CD4-positive, alpha-beta memory T cell (primary cell): ENCODE data around the gene DOP1A. TPM values are rescaled to one million over a fixed set of nuclear protein-coding genes. Genes with fewer than 3 reads are reported as not detected.

Experiments used
- CTCF ChIA-PET: fragments of 350-600 bp; sonication (Branson Sonifier 250); formaldehyde crosslinking; loops from one replicate; lab custom pipeline; 2021; ENCODE audit warnings: inconsistent platforms; ENCODE audit not compliant: partially characterized antibody; lab: Charles Lee
- POLR2A ChIA-PET: fragments of 350-600 bp; sonication (Branson Sonifier 250); formaldehyde crosslinking; loops from one replicate; lab custom pipeline; 2021; ENCODE audit not compliant: partially characterized antibody; lab: Charles Lee
- DNase-seq, 5 donors: peaks; one replicate each; pipeline versions ENCODE4 v3.0.0 to v3.0.0-alpha.2; 2020 to 2022; ENCODE audit warnings: mixed read lengths in 1 of 5
- H3K27ac ChIP-seq: one replicate; pipeline ENCODE4 v1.7.0; 2013; ENCODE audit warnings: low read depth, low read length
- H3K27me3 ChIP-seq: 2 replicates; pipeline ENCODE4 v1.7.0; 2013; ENCODE audit warnings: mild to moderate bottlenecking, low read length, moderate library complexity; ENCODE audit not compliant: insufficient read depth
- H3K36me3 ChIP-seq: 2 replicates; pipeline ENCODE4 v1.7.0; 2013; ENCODE audit warnings: mild to moderate bottlenecking, low read length, moderate library complexity; ENCODE audit not compliant: insufficient read depth
- H3K4me1 ChIP-seq: 2 replicates; pipeline ENCODE4 v1.7.0; 2013; ENCODE audit warnings: mild to moderate bottlenecking, low read length, moderate library complexity; ENCODE audit not compliant: insufficient read depth
- H3K4me3 ChIP-seq, 2 donors: one replicate each; pipeline ENCODE4 v1.7.0; 2013; ENCODE audit warnings: low read length in 2 of 2, mild to moderate bottlenecking in 1 of 2
- H3K9me3 ChIP-seq, 2 donors: one replicate each; pipeline ENCODE4 v1.7.0; 2013; ENCODE audit warnings: low read length in 2 of 2, control low read depth in 1 of 2; ENCODE audit not compliant: control insufficient read depth in 1 of 2
- H3K27ac Mint-ChIP-seq, 7 donors: one replicate each; pipeline ENCODE4 v1.8.0; 2020 to 2021; ENCODE audit warnings: mixed read lengths in 7 of 7, mild to moderate bottlenecking in 6 of 7, inconsistent platforms in 3 of 7, moderate library complexity in 3 of 7
- H3K27me3 Mint-ChIP-seq, 2 donors: one replicate each; pipeline ENCODE4 v1.8.0; 2020 to 2021; ENCODE audit warnings: mixed read lengths in 2 of 2
- H3K36me3 Mint-ChIP-seq, 2 donors: one replicate each; pipeline ENCODE4 v1.8.0; 2020 to 2021; ENCODE audit warnings: mixed read lengths in 2 of 2, inconsistent platforms in 1 of 2, mild to moderate bottlenecking in 1 of 2
- H3K4me1 Mint-ChIP-seq, 4 donors: one replicate each; pipeline ENCODE4 v1.8.0; 2020 to 2021; ENCODE audit warnings: mixed read lengths in 4 of 4, mild to moderate bottlenecking in 1 of 4
- H3K4me3 Mint-ChIP-seq, 8 donors: one replicate each; pipeline ENCODE4 v1.8.0; 2020 to 2021; ENCODE audit warnings: mixed read lengths in 8 of 8, mild to moderate bottlenecking in 7 of 8, moderate library complexity in 6 of 8, inconsistent platforms in 3 of 8
- H3K9me3 Mint-ChIP-seq, 8 donors: one replicate each; pipeline ENCODE4 v1.8.0; 2020 to 2021; ENCODE audit warnings: mixed read lengths in 8 of 8, mild to moderate bottlenecking in 5 of 8, inconsistent platforms in 3 of 8, moderate library complexity in 1 of 8
- intact Hi-C: fragments of 100-400 bp; cut with micrococcal nuclease; formaldehyde crosslinking; loops from one replicate; pipeline ENCODE4 v1.15.1; 2023
- polyA plus RNA-seq, 2 donors: library from polyadenylated mRNA; unstranded; fragments of 300-500 nt; fragmentation: Illumina TruSeq; gene quantifications; one replicate each; pipeline ENCODE4 v1.2.3, GENCODE V29; 2021
- total RNA-seq, 2 experiments: library from RNA; stranded (reverse); gene quantifications; one replicate each; pipeline ENCODE4 v1.2.3, GENCODE V29; 2021

DOP1A gene
- total and polyA plus RNA-seq, 4 experiments from 2014 or later: 0.88 to 36.6 (median 19.2) TPM

GRCh38 chr6:83097675-83098074 lies 30.2 kb downstream of the DOP1A start:
- POLR2A ChIA-PET: no interaction called here
- no peak overlapping the region for H3K27ac Mint-ChIP-seq
- peaks cover 23 to 31% of the 10 kb centered on the region in 2 donors for H3K36me3 Mint-ChIP-seq
- H3K9me3 Mint-ChIP-seq: peaks cover 0 to 6% (median 0%) of the 10 kb centered on the region in 8 donors
- no peaks in the 10 kb centered on the region for H3K27me3 ChIP-seq
- no peak for DNase-seq
- peaks cover 4 to 22% (median 9%) of the 10 kb centered on the region in 4 donors for H3K4me1 Mint-ChIP-seq
- CTCF ChIA-PET: interaction anchor here (2.1 kb wide), 1 partner anchor 30 kb away, joined by 9 read pairs; the partner anchor contains the start of gene DOP1A
- H3K27ac ChIP-seq: no peak overlapping the region
- no peak overlapping the region for H3K4me3 Mint-ChIP-seq
- intact Hi-C loops: no loop called here
- no peaks in the 10 kb centered on the region for H3K36me3 ChIP-seq
- no peaks in the 10 kb centered on the region for H3K27me3 Mint-ChIP-seq
- no peak overlapping the region for H3K4me3 ChIP-seq
- H3K9me3 ChIP-seq: no peaks in the 10 kb centered on the region
- no peaks in the 10 kb centered on the region for H3K4me1 ChIP-seq

- POLR2A ChIA-PET: no interaction called here
- Mint-ChIP-seq H3K27ac (no peak overlapping the region), H3K9me3 (peaks cover 0 to 9% (median 2%) of the 10 kb centered on the region in 8 donors), H3K4me3 (no peak overlapping the region), H3K27me3 (no peaks in the 10 kb centered on the region), H3K4me1 (peaks cover 4 to 23% (median 9%) of the 10 kb centered on the region in 4 donors), H3K36me3 (peaks cover 29 to 40% of the 10 kb centered on the region in 2 donors)
- Histone ChIP-seq H3K36me3 (no peaks in the 10 kb centered on the region), H3K9me3 (no peaks in the 10 kb centered on the region), H3K27me3 (no peaks in the 10 kb centered on the region), H3K4me1 (no peaks in the 10 kb centered on the region), H3K4me3 (no peak overlapping the region), H3K27ac (no peak overlapping the region)
- intact Hi-C loops: no loop called here
- DNase-seq: no peak
- CTCF ChIA-PET: interaction anchor here (1.3 kb wide), 1 partner anchor 44 kb away, joined by 3 read pairs; no protein-coding TSS in a partner anchor
Observed at GRCh38 chr6:83098589-83098988, 31.1 kb downstream of the DOP1A start.

GRCh38 chr6:83108378-83108777 lies 40.9 kb downstream of the DOP1A start:
- Mint-ChIP-seq H3K27ac (no peak overlapping the region), H3K36me3 (peaks cover 35 to 56% of the 10 kb centered on the region in 2 donors), H3K27me3 (no peaks in the 10 kb centered on the region), H3K4me1 (no peaks in the 10 kb centered on the region), H3K4me3 (no peak overlapping the region), H3K9me3 (peaks cover 0 to 13% (median 10%) of the 10 kb centered on the region in 8 donors)
- Histone ChIP-seq H3K9me3 (no peaks in the 10 kb centered on the region), H3K36me3 (peaks cover 15% of the 10 kb centered on the region), H3K27me3 (no peaks in the 10 kb centered on the region), H3K27ac (no peak overlapping the region), H3K4me1 (no peaks in the 10 kb centered on the region), H3K4me3 (no peak overlapping the region)
- intact Hi-C loops: no loop called here
- DNase-seq: no peak
- ChIA-PET CTCF (interaction anchor here (2.9 kb wide), 1 partner anchor 43 kb away, joined by 14 read pairs; the partner anchor contains the start of gene UBE3D), POLR2A (no interaction called here)

- Histone ChIP-seq H3K27ac (no peak overlapping the region), H3K4me3 (no peak overlapping the region), H3K4me1 (no peaks in the 10 kb centered on the region), H3K27me3 (no peaks in the 10 kb centered on the region), H3K9me3 (no peaks in the 10 kb centered on the region), H3K36me3 (peaks cover 15% of the 10 kb centered on the region)
- DNase-seq: no peak
- Mint-ChIP-seq H3K27me3 (no peaks in the 10 kb centered on the region), H3K27ac (no peak overlapping the region), H3K4me3 (no peak overlapping the region), H3K36me3 (peaks cover 28 to 39% of the 10 kb centered on the region in 2 donors), H3K4me1 (no peaks in the 10 kb centered on the region), H3K9me3 (no peaks in the 10 kb centered on the region)
- ChIA-PET CTCF (interaction anchor here (1.3 to 1.5 kb wide), 2 partner anchors 46 to 48 kb away, joined by 4 to 5 read pairs; partner anchors contain the start of genes DOP1A and UBE3D), POLR2A (no interaction called here)
- intact Hi-C loops: no loop called here
Observed at GRCh38 chr6:83113258-83113657, 45.8 kb downstream of the DOP1A start.

GRCh38 chr6:83114164-83114563 lies 46.7 kb downstream of the DOP1A start:
- Histone ChIP-seq H3K9me3 (no peaks in the 10 kb centered on the region), H3K27ac (no peak overlapping the region), H3K4me3 (no peak overlapping the region), H3K27me3 (no peaks in the 10 kb centered on the region), H3K36me3 (peaks cover 15% of the 10 kb centered on the region), H3K4me1 (no peaks in the 10 kb centered on the region)
- intact Hi-C loops: no loop called here
- Mint-ChIP-seq H3K4me3 (no peak overlapping the region), H3K9me3 (no peaks in the 10 kb centered on the region), H3K27me3 (no peaks in the 10 kb centered on the region), H3K4me1 (no peaks in the 10 kb centered on the region), H3K36me3 (peaks cover 29 to 36% of the 10 kb centered on the region in 2 donors), H3K27ac (no peak overlapping the region)
- DNase-seq: no peak
- POLR2A ChIA-PET: no interaction called here
- CTCF ChIA-PET: interaction anchor here (1.9 kb wide), 1 partner anchor 47 kb away, joined by 6 read pairs; the partner anchor contains the start of gene DOP1A

GRCh38 chr6:83117802-83118201 lies 50.3 kb downstream of the DOP1A start:
- Histone ChIP-seq H3K4me3 (no peak overlapping the region), H3K9me3 (no peaks in the 10 kb centered on the region), H3K27ac (no peak overlapping the region), H3K4me1 (no peaks in the 10 kb centered on the region), H3K27me3 (no peaks in the 10 kb centered on the region), H3K36me3 (peaks cover 9% of the 10 kb centered on the region)
- DNase-seq: no peak
- Mint-ChIP-seq H3K4me1 (no peaks in the 10 kb centered on the region), H3K4me3 (no peak overlapping the region), H3K27ac (no peak overlapping the region), H3K27me3 (no peaks in the 10 kb centered on the region), H3K36me3 (peaks cover 24 to 29% of the 10 kb centered on the region in 2 donors), H3K9me3 (no peaks in the 10 kb centered on the region)
- intact Hi-C loops: no loop called here
- ChIA-PET CTCF (interaction anchor here (1.2 to 1.7 kb wide), 2 partner anchors 50 to 51 kb away, joined by 4 read pairs; partner anchors contain the start of gene DOP1A), POLR2A (no interaction called here)

- Mint-ChIP-seq H3K4me3 (no peak overlapping the region), H3K9me3 (no peaks in the 10 kb centered on the region), H3K27me3 (no peaks in the 10 kb centered on the region), H3K4me1 (no peaks in the 10 kb centered on the region), H3K36me3 (peaks cover 28 to 42% of the 10 kb centered on the region in 2 donors), H3K27ac (no peak overlapping the region)
- no peaks in the 10 kb centered on the region for H3K4me1 ChIP-seq
- ChIA-PET CTCF (interaction anchor here (1.6 to 2.3 kb wide), 3 partner anchors 53 to 95 kb away, joined by 3 to 9 read pairs (median 9); partner anchors contain the start of genes DOP1A and UBE3D), POLR2A (no interaction called here)
- DNase-seq: no peak
- H3K27me3 ChIP-seq: no peaks in the 10 kb centered on the region
- H3K9me3 ChIP-seq: no peaks in the 10 kb centered on the region
- intact Hi-C loops: no loop called here
- H3K36me3 ChIP-seq: peaks cover 15% of the 10 kb centered on the region
- H3K27ac ChIP-seq: no peak overlapping the region
- no peak overlapping the region for H3K4me3 ChIP-seq
Observed at GRCh38 chr6:83119742-83120300, 52.4 kb downstream of the DOP1A start.
